SK-N-SH treated with all-trans-retinoic acid at 6 μM for 48 hours (cell line): Measurements from ENCODE around the gene DDX1.

Experiments
- ATAC-seq: fragments of 200-7000 bp; cut with Tn5 transposase; 3 replicates; pipeline ENCODE4 v1.9.1; 2020; ENCODE audit warnings: mild to moderate bottlenecking, moderate library complexity
- ARNTL ChIP-seq: fragments of 450-650 bp; formaldehyde crosslinking; IDR thresholded peaks from 2 replicates; pipeline ENCODE4 v1.5.0; 2020; ENCODE audit warnings: low read depth, mild to moderate bottlenecking, moderate library complexity, borderline replicate concordance
- BACH2 ChIP-seq: fragments of 250-450 bp; sonication (Bioruptor Pico); IDR thresholded peaks from 2 replicates; pipeline ENCODE4 v1.9.0; 2021; ENCODE audit warnings: mild to moderate bottlenecking, borderline replicate concordance
- CREB5 ChIP-seq: fragments of 250-450 bp; sonication (Bioruptor Pico); IDR thresholded peaks from 2 replicates; pipeline ENCODE4 v1.5.1; 2020; ENCODE audit warnings: low read depth, mild to moderate bottlenecking, moderate library complexity
- CSDC2 ChIP-seq: fragments of 250-450 bp; sonication (Bioruptor Pico); IDR thresholded peaks from 2 replicates; pipeline ENCODE4 v1.5.0; 2020; ENCODE audit warnings: mild to moderate bottlenecking, moderate library complexity
- ESRRG ChIP-seq: fragments of 250-450 bp; sonication (Bioruptor Pico); IDR thresholded peaks from 2 replicates; pipeline ENCODE4 v1.6.1; 2021; ENCODE audit warnings: mild to moderate bottlenecking
- GLIS3 ChIP-seq: fragments of 250-450 bp; sonication (Bioruptor Pico); IDR thresholded peaks from 2 replicates; pipeline ENCODE4 v1.5.0; 2020; ENCODE audit warnings: mild to moderate bottlenecking, moderate library complexity
- ISL1 ChIP-seq: fragments of 250-450 bp; sonication (Bioruptor Pico); IDR thresholded peaks from 2 replicates; pipeline ENCODE4 v2.1.2; 2022; ENCODE audit warnings: mild to moderate bottlenecking, moderate library complexity
- OSR1 ChIP-seq: fragments of 250-450 bp; sonication (Bioruptor Pico); IDR thresholded peaks from 2 replicates; pipeline ENCODE4 v1.8.0; 2022; ENCODE audit warnings: moderate library complexity, mild to moderate bottlenecking, inconsistent platforms
- POU6F1 ChIP-seq: fragments of 250-450 bp; sonication (Bioruptor Pico); IDR thresholded peaks from 2 replicates; pipeline ENCODE4 v1.8.0; 2021; ENCODE audit warnings: low read depth, mild to moderate bottlenecking, moderate library complexity, borderline replicate concordance
- PPARA ChIP-seq: fragments of 250-450 bp; sonication (Bioruptor Pico); IDR thresholded peaks from 2 replicates; pipeline ENCODE4 v1.5.0; 2020; ENCODE audit warnings: mild to moderate bottlenecking, borderline replicate concordance
- RARB ChIP-seq: fragments of 250-450 bp; sonication (Bioruptor Pico); IDR thresholded peaks from 2 replicates; pipeline ENCODE4 v1.8.0; 2021; ENCODE audit warnings: mild to moderate bottlenecking, moderate library complexity
- SNAI2 ChIP-seq: fragments of 250-450 bp; sonication (Bioruptor Pico); IDR thresholded peaks from 2 replicates; pipeline ENCODE4 v1.5.0; 2020; ENCODE audit warnings: mild to moderate bottlenecking, moderate library complexity
- TCF4 ChIP-seq: fragments of 250-450 bp; sonication (Bioruptor Pico); IDR thresholded peaks from 2 replicates; pipeline ENCODE4 v1.8.0; 2021; ENCODE audit warnings: mild to moderate bottlenecking, moderate library complexity, borderline replicate concordance
- TOX ChIP-seq: fragments of 250-450 bp; sonication (Bioruptor Pico); IDR thresholded peaks from 2 replicates; pipeline ENCODE4 v1.8.0; 2021; ENCODE audit warnings: mild to moderate bottlenecking, moderate library complexity, borderline replicate concordance
- ZC3H10 ChIP-seq: fragments of 250-450 bp; sonication (Bioruptor Pico); IDR thresholded peaks from 2 replicates; pipeline ENCODE4 v1.5.1; 2021; ENCODE audit warnings: mild to moderate bottlenecking, moderate library complexity
- ZFP3 ChIP-seq: fragments of 250-450 bp; sonication (Bioruptor Pico); IDR thresholded peaks from 2 replicates; pipeline ENCODE4 v1.5.0; 2020; ENCODE audit warnings: mild to moderate bottlenecking, moderate library complexity
- ZFP30 ChIP-seq: fragments of 450-650 bp; formaldehyde crosslinking; IDR thresholded peaks from 2 replicates; pipeline ENCODE4 v1.5.0; 2022; ENCODE audit warnings: mild to moderate bottlenecking, moderate library complexity
- ZNF565 ChIP-seq: fragments of 450-650 bp; formaldehyde crosslinking; conservative IDR thresholded peaks from 2 replicates; pipeline ENCODE4 v1.5.0; 2020; ENCODE audit warnings: low read depth, mild to moderate bottlenecking, moderate library complexity
- ZNF70 ChIP-seq: fragments of 450-650 bp; formaldehyde crosslinking; IDR thresholded peaks from 2 replicates; pipeline ENCODE4 v1.5.0; 2020; ENCODE audit warnings: mild to moderate bottlenecking, moderate library complexity
- ZNF8 ChIP-seq: fragments of 450-650 bp; formaldehyde crosslinking; IDR thresholded peaks from 2 replicates; pipeline ENCODE4 v1.5.0; 2020; ENCODE audit warnings: mild to moderate bottlenecking, moderate library complexity
- TF ChIP-seq, protein P1 (sequence below): fragments of 250-450 bp; sonication (Bioruptor Pico); IDR thresholded peaks from 2 replicates; pipeline ENCODE4 v1.5.0; 2020; ENCODE audit warnings: mild to moderate bottlenecking, moderate library complexity
- TF ChIP-seq, protein P2 (sequence below): fragments of 250-450 bp; sonication (Bioruptor Pico); IDR thresholded peaks from 2 replicates; pipeline ENCODE4 v1.8.0; 2020; ENCODE audit warnings: mild to moderate bottlenecking, moderate library complexity, borderline replicate concordance

Gene DDX1

DNA sequence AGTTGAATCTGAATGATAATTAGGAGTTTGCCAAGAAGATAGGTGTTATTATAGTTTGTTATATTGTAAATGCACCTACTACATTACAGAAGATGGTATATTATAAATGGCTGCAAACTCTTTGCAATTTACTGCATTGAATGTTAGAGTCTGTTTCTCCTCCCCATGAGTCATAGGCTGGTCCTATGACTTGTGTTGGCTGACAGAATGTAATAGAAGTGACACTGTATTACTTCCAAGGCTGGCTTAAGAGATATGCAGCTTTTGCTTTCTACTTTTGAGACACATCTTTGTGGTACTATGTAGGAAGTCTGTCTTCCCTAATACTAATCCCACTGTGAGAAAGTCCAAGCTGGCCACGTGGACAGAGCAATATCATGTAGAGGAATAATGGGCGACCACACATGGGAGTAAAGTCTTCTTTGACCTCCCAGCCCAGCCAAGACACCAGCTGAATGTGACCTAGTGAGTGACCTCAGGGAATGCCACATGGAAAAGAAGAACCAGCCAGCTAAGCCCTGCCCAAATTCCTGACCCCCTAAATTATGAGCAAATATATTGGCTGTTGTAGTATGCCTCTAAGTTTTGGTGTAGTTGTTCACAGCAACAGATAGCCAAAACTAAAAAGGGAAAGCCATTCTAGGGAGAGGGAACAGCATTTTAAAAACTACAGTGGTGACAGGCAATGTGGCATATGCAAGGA is 6.8 kb upstream of the DDX1 start:
- ATAC-seq: no peak
- TF ChIP-seq ZNF565 (no peak), TCF4 (CRISPR knock-in tag) (no peak), ZFP3 (CRISPR knock-in tag) (no peak), ARNTL (no peak), OSR1 (CRISPR knock-in tag) (no peak), ZC3H10 (CRISPR knock-in tag) (no peak), ISL1 (no peak), CREB5 (CRISPR knock-in tag) (no peak), RARB (no peak), ESRRG (CRISPR knock-in tag) (no peak), BACH2 (CRISPR knock-in tag) (no peak), ZFP30 (no peak)
- TF ChIP-seq, protein P1, sequence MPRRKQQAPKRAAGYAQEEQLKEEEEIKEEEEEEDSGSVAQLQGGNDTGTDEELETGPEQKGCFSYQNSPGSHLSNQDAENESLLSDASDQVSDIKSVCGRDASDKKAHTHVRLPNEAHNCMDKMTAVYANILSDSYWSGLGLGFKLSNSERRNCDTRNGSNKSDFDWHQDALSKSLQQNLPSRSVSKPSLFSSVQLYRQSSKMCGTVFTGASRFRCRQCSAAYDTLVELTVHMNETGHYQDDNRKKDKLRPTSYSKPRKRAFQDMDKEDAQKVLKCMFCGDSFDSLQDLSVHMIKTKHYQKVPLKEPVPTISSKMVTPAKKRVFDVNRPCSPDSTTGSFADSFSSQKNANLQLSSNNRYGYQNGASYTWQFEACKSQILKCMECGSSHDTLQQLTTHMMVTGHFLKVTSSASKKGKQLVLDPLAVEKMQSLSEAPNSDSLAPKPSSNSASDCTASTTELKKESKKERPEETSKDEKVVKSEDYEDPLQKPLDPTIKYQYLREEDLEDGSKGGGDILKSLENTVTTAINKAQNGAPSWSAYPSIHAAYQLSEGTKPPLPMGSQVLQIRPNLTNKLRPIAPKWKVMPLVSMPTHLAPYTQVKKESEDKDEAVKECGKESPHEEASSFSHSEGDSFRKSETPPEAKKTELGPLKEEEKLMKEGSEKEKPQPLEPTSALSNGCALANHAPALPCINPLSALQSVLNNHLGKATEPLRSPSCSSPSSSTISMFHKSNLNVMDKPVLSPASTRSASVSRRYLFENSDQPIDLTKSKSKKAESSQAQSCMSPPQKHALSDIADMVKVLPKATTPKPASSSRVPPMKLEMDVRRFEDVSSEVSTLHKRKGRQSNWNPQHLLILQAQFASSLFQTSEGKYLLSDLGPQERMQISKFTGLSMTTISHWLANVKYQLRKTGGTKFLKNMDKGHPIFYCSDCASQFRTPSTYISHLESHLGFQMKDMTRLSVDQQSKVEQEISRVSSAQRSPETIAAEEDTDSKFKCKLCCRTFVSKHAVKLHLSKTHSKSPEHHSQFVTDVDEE (CRISPR knock-in tag): no peak
- TF ChIP-seq, protein P2, sequence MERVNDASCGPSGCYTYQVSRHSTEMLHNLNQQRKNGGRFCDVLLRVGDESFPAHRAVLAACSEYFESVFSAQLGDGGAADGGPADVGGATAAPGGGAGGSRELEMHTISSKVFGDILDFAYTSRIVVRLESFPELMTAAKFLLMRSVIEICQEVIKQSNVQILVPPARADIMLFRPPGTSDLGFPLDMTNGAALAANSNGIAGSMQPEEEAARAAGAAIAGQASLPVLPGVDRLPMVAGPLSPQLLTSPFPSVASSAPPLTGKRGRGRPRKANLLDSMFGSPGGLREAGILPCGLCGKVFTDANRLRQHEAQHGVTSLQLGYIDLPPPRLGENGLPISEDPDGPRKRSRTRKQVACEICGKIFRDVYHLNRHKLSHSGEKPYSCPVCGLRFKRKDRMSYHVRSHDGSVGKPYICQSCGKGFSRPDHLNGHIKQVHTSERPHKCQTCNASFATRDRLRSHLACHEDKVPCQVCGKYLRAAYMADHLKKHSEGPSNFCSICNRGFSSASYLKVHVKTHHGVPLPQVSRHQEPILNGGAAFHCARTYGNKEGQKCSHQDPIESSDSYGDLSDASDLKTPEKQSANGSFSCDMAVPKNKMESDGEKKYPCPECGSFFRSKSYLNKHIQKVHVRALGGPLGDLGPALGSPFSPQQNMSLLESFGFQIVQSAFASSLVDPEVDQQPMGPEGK (CRISPR knock-in tag): no peak

- 0 out of 3 replicates have a peak, but pooled peaks have one; percentile 7 for ATAC-seq
- TF ChIP-seq TOX (CRISPR knock-in tag): no peak
- no peak for TF ChIP-seq ZFP30
- TF ChIP-seq RARB: no peak
- TF ChIP-seq, protein P2 (CRISPR knock-in tag): no peak
- TF ChIP-seq ZNF8 (CRISPR knock-in tag): 0 out of 2 replicates have a peak, but pooled peaks have one; percentile 15
- TF ChIP-seq CSDC2 (CRISPR knock-in tag): no peak
Observed at GRCh38 chr2:15588329-15588919, 3.2 kb upstream of the DDX1 start.

GRCh38 chr2:15591373-15591691 is 336 bp upstream of the DDX1 start:
- ATAC-seq: no peak; the same call in 2 of the 3 replicates
- no peak for TF ChIP-seq ARNTL
- TF ChIP-seq GLIS3: no peak
- no peak for TF ChIP-seq ZFP30
- no peak for TF ChIP-seq ISL1
- TF ChIP-seq BACH2 (CRISPR knock-in tag): no peak
- no peak for TF ChIP-seq ZNF8 (CRISPR knock-in tag)
- TF ChIP-seq ESRRG (CRISPR knock-in tag): no peak
- TF ChIP-seq, all 23 proteins: peak for 0

- TF ChIP-seq ISL1 (no peak), ZNF8 (CRISPR knock-in tag) (no peak), POU6F1 (CRISPR knock-in tag) (no peak), OSR1 (CRISPR knock-in tag) (no peak), PPARA (CRISPR knock-in tag) (no peak), ZFP3 (CRISPR knock-in tag) (no peak), ZC3H10 (CRISPR knock-in tag) (no peak), TCF4 (CRISPR knock-in tag) (no peak), BACH2 (CRISPR knock-in tag) (no peak), ESRRG (CRISPR knock-in tag) (no peak), SNAI2 (CRISPR knock-in tag) (no peak), ZNF565 (no peak), ZNF70 (CRISPR knock-in tag) (no peak), TOX (CRISPR knock-in tag) (no peak), ZFP30 (no peak), GLIS3 (no peak)
- TF ChIP-seq, protein P1 (CRISPR knock-in tag): no peak
- no peak for ATAC-seq
Observed at GRCh38 chr2:15593327-15593705, 1.6 kb downstream of the DDX1 start.
